Activated naive CD4-positive, alpha-beta T cell treated with anti-CD3 and anti-CD28 coated beads, Interleukin-2, amount 50 U/mL, for 24 hours (primary cell): Measurements from ENCODE around the gene MFSD11.

Experiments
- H3K27ac Mint-ChIP-seq: one replicate; pipeline ENCODE4 v1.8.0; 2021; ENCODE audit warnings: mild to moderate bottlenecking, mixed read lengths
- H3K27me3 Mint-ChIP-seq: one replicate; pipeline ENCODE4 v1.8.0; 2021; ENCODE audit warnings: mixed read lengths
- H3K36me3 Mint-ChIP-seq: one replicate; pipeline ENCODE4 v1.8.0; 2021; ENCODE audit warnings: mixed read lengths
- H3K4me1 Mint-ChIP-seq: one replicate; pipeline ENCODE4 v1.8.0; 2021; ENCODE audit warnings: mixed read lengths
- H3K4me3 Mint-ChIP-seq: one replicate; pipeline ENCODE4 v1.8.0; 2021; ENCODE audit warnings: mild to moderate bottlenecking, mixed read lengths
- H3K9me3 Mint-ChIP-seq: one replicate; pipeline ENCODE4 v1.8.0; 2021; ENCODE audit warnings: mixed read lengths

The MFSD11 gene

DNA sequence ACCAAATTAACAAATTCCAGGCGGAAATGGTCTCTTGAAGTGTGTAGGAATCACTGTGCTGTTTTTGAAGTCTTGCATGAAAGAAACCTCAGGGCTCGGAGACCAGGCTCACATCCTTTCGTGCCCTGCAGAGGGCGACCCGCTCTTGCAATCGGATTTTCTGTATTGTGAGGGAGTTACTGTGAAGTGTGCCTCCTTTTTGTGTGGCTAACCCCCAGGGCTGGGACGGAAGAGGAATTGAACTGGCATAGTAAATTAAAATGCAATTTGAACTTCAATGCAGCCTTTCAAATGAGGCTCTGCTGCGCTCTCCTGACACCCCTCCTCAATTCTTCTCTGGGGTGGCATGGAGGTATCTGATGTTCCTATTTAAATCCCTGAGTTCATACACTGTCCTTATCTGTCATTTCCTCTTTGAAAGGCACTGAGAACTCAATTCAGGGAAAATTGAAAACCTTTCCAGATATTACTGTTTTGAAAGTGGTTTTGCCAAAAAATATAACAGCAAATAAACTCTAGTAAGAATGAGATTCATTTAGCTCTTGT, 78.7 kb downstream of the MFSD11 start:
- H3K4me1 Mint-ChIP-seq, result peaks cover 8% of the 10 kb centered on the region
- no peaks in the 10 kb centered on the region for H3K36me3 Mint-ChIP-seq
- H3K9me3 Mint-ChIP-seq, result no peaks in the 10 kb centered on the region
- H3K4me3 Mint-ChIP-seq, result no peak overlapping the region
- H3K27me3 Mint-ChIP-seq, result no peaks in the 10 kb centered on the region
- no peak overlapping the region for H3K27ac Mint-ChIP-seq

DNA sequence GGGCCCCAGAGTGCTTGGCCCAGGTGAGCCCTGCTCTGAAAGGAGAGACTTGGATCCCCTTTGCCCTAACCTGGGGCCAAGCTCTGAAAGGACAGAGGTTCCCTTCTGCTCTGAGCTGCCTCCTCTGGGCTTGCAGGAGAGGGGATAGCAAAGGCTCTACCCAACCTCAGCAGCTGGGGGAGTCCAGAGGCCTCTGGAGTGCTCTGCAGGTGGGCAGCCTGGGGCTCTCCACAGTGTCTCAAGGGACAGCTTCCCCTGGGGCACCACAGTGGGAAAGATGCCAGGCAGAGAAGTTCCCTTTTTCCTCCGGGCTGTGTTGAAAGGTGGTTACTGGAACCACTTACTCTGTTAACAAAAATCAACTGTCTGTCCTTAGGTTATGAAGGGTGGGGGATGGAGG, 82.1 kb downstream of the MFSD11 start:
- no peaks in the 10 kb centered on the region for H3K36me3 Mint-ChIP-seq

GRCh38 chr17:76820561-76820960, 82.6 kb downstream of the MFSD11 start:
- no peaks in the 10 kb centered on the region for H3K9me3 Mint-ChIP-seq
- no peaks in the 10 kb centered on the region for H3K36me3 Mint-ChIP-seq
- H3K27ac Mint-ChIP-seq, result no peak overlapping the region
- no peaks in the 10 kb centered on the region for H3K27me3 Mint-ChIP-seq
- H3K4me1 Mint-ChIP-seq, result peaks cover 8% of the 10 kb centered on the region
- no peak overlapping the region for H3K4me3 Mint-ChIP-seq

More for the DNA sequence above, 82.1 kb downstream of the MFSD11 start:
- Mint-ChIP-seq H3K4me1 (peaks cover 8% of the 10 kb centered on the region), H3K9me3 (no peaks in the 10 kb centered on the region), H3K27me3 (no peaks in the 10 kb centered on the region), H3K4me3 (no peak overlapping the region), H3K27ac (no peak overlapping the region)

- H3K27ac Mint-ChIP-seq, result no peak overlapping the region
- H3K27me3 Mint-ChIP-seq, result no peaks in the 10 kb centered on the region
- no peaks in the 10 kb centered on the region for H3K9me3 Mint-ChIP-seq
- no peaks in the 10 kb centered on the region for H3K36me3 Mint-ChIP-seq
- peaks cover 12% of the 10 kb centered on the region for H3K4me1 Mint-ChIP-seq
- H3K4me3 Mint-ChIP-seq, result no peak overlapping the region
Observed at GRCh38 chr17:76822184-76822778, 84.4 kb downstream of the MFSD11 start.

GRCh38 chr17:76824093-76824492, 86.2 kb downstream of the MFSD11 start:
- Mint-ChIP-seq H3K9me3 (no peaks in the 10 kb centered on the region), H3K36me3 (no peaks in the 10 kb centered on the region), H3K27me3 (no peaks in the 10 kb centered on the region), H3K27ac (no peak overlapping the region), H3K4me1 (peaks cover 12% of the 10 kb centered on the region), H3K4me3 (no peak overlapping the region)

DNA sequence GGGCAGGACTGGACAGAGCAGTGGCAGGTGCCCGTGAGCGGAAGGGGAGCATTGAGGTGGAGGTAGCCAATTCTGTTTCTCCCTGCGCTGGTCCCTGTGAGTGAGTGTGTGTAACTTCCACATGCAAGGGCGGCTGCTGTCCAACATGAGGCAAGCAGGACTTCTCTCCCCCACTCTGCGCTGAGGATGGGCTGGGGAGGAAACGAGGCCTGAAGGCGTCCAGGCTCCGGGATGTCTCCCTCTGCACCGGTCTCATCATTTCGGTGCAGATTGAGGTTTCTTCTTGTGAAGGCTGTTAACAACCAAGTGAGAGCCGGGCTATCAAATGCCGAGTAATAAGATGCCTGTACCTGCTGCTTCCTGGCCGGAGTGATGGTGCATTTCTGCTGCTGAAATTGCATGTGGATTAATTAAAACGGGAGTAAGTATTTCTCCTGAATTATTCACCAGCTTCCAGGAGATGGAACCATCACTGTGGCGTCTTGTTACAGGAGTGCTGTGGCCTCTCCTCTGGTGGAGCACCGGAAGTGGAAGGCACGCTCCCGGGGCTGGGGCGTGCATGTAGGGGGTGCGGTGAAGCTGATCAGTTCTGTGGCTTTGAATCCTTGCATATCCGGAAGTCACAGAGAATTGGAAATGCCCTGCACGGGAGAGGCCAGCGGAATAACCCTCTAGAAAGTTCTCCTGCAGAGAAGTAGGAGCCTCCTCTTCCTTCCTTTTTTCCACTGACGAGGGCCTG, 88.6 kb downstream of the MFSD11 start:
- H3K36me3 Mint-ChIP-seq, result no peaks in the 10 kb centered on the region
- no peaks in the 10 kb centered on the region for H3K9me3 Mint-ChIP-seq
- no peaks in the 10 kb centered on the region for H3K27me3 Mint-ChIP-seq
- peaks cover 12% of the 10 kb centered on the region for H3K4me1 Mint-ChIP-seq
- no peak overlapping the region for H3K27ac Mint-ChIP-seq
- H3K4me3 Mint-ChIP-seq, result no peak overlapping the region

DNA sequence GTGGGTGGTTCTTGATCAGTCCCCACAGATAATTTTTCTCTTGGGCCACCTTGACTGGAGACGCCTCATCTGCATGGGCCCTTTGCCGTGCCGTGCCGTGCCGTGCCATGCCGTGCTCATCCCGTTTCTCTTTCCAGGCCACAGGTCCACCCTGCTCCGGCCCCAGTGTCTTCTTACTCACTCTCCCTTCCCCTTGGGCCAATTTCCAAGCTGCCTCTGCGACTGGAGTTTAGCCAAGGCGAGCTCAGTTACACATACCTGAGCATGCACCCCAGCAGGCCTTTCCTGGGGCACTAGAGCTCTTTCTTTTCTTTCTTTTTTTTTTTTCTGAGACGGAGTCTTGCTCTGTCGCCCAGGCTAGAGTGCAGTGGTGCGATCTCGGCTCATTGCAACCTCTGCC, 89.8 kb downstream of the MFSD11 start:
- Mint-ChIP-seq H3K27me3 (no peaks in the 10 kb centered on the region), H3K36me3 (no peaks in the 10 kb centered on the region), H3K9me3 (no peaks in the 10 kb centered on the region), H3K4me3 (no peak overlapping the region), H3K27ac (no peak overlapping the region), H3K4me1 (peaks cover 12% of the 10 kb centered on the region)
